HepG2 (cell line): ENCODE measurements around the gene LCE2A. TPM values are rescaled to one million over a fixed set of nuclear protein-coding genes. Genes with fewer than 3 reads are reported as not detected.

Experiments
- ATAC-seq: fragments of 200-7000 bp; cut with Tn5 transposase; 3 replicates; pipeline ENCODE4 v1.9.1; 2020; ENCODE audit warnings: mild to moderate bottlenecking, moderate library complexity
- BruUV-seq: library from RNA; stranded (reverse); fragments of 400-500 nt; replicated peaks from 2 replicates; lab custom pipeline; 2021; lab: Mats Ljungman, UMichigan
- CTCF ChIA-PET: fragments of 300-600 bp; formaldehyde crosslinking; extraction: SDS; loops from one replicate; lab custom pipeline; 2021; ENCODE audit warnings: low total read pairs, inconsistent platforms, low intra/inter-chr PET ratio; lab: Yijun Ruan, JAX
- POLR2A ChIA-PET: fragments of 350-600 bp; sonication (Branson Sonifier 250); formaldehyde crosslinking; loops from one replicate; lab custom pipeline; 2020; ENCODE audit warnings: antibody characterized with exemption, inconsistent platforms; lab: Yijun Ruan, JAX
- DNase-seq: peaks from one replicate; pipeline ENCODE4 v3.0.0-alpha.2; 2015; ENCODE audit warnings: low spot score
- FAIRE-seq: peaks from 3 replicates; lab custom pipeline; 2011; peaks lifted over from hg19 to GRCh38; lab: Jason Lieb, UNC
- H2AFZ ChIP-seq: one replicate; pipeline ENCODE4 v1.6.1; 2011; ENCODE audit warnings: low read length, inconsistent platforms
- H3K27ac ChIP-seq: fragments of 300-600 bp; 3 replicates; pipeline ENCODE4 v1.8.0; 2011; ENCODE audit warnings: mixed run types, mild to moderate bottlenecking, mixed read lengths, low read length, inconsistent platforms; ENCODE audit not compliant: insufficient read depth; ENCODE audit errors: extremely low read length
- H3K27me3 ChIP-seq, 2 experiments: fragments of 200-600 bp in 1 of 2; 2 replicates in 1 of 2; 3 replicates in 1 of 2; pipeline versions ENCODE4 v1.6.0 to v1.8.0; 2011; ENCODE audit warnings: low read length in 2 of 2, mild to moderate bottlenecking in 2 of 2, moderate library complexity in 2 of 2, inconsistent platforms in 1 of 2; ENCODE audit not compliant: insufficient read depth in 2 of 2, control insufficient read depth in 1 of 2
- H3K36me3 ChIP-seq, 2 experiments: fragments of 200-600 bp in 1 of 2; replicated peaks in 1 of 2; 2 replicates in 1 of 2; 3 replicates in 1 of 2; pipeline versions ENCODE4 v1.5.1 to v1.8.0; 2011; ENCODE audit warnings: low read length in 2 of 2, inconsistent platforms in 1 of 2; ENCODE audit not compliant: insufficient read depth in 2 of 2, control insufficient read depth in 1 of 2
- H3K4me1 ChIP-seq: 2 replicates; pipeline ENCODE4 v1.5.1; 2012; ENCODE audit warnings: low read length, inconsistent platforms; ENCODE audit not compliant: insufficient read depth
- H3K4me2 ChIP-seq: 2 replicates; pipeline ENCODE4 v1.6.0; 2011; ENCODE audit warnings: low read depth, low read length, inconsistent platforms
- H3K4me3 ChIP-seq, 3 experiments: fragments of 200-600 bp in 1 of 3; sonication (generic), shearing (Covaris generic) in 1 of 3; replicated peaks in 1 of 3; 2 replicates each; pipeline ENCODE4 v1.5.1; 2011 to 2016; ENCODE audit warnings: low read length in 3 of 3, inconsistent platforms in 2 of 3, low read depth in 2 of 3, mild to moderate bottlenecking in 2 of 3, control low read depth in 1 of 3, mixed read lengths in 1 of 3; ENCODE audit not compliant: insufficient read depth in 1 of 3
- H3K79me2 ChIP-seq: one replicate; pipeline ENCODE4 v1.6.1; 2011; ENCODE audit warnings: low read length, inconsistent platforms; ENCODE audit not compliant: insufficient read depth
- H3K9ac ChIP-seq: 2 replicates; pipeline ENCODE4 v1.6.0; 2011; ENCODE audit warnings: mild to moderate bottlenecking, low read depth, low read length, inconsistent platforms; ENCODE audit not compliant: insufficient read depth
- H3K9me3 ChIP-seq: 2 replicates; pipeline ENCODE4 v1.5.1; 2012; ENCODE audit warnings: mild to moderate bottlenecking, low read length
- H4K20me1 ChIP-seq: 2 replicates; pipeline ENCODE4 v1.6.0; 2011; ENCODE audit warnings: inconsistent platforms, mild to moderate bottlenecking, low read length, moderate library complexity; ENCODE audit not compliant: insufficient read depth
- ARNTL ChIP-seq: sonication (generic); formaldehyde crosslinking; IDR thresholded peaks from 2 replicates; pipeline ENCODE4 v1.4.0; 2020; ENCODE audit warnings: mild to moderate bottlenecking, missing genetic modification reagents
- CHD4 ChIP-seq: fragments of 200-600 bp; sonication (generic); IDR thresholded peaks from 2 replicates; pipeline ENCODE4 v1.7.0; 2017; ENCODE audit warnings: mild to moderate bottlenecking, low read length, borderline replicate concordance
- GMEB2 ChIP-seq: IDR thresholded peaks from 2 replicates; pipeline ENCODE4 v1.6.1; 2016; ENCODE audit warnings: missing biosample characterization, missing genetic modification reagents, low read depth
- JARID2 ChIP-seq: sonication (generic); formaldehyde crosslinking; IDR thresholded peaks from 2 replicates; pipeline ENCODE4 v1.8.1; 2023; ENCODE audit warnings: missing genetic modification reagents, inconsistent platforms; ENCODE audit not compliant: insufficient replicate concordance
- KLF13 ChIP-seq: sonication (generic); formaldehyde crosslinking; IDR thresholded peaks from 2 replicates; pipeline ENCODE4 v1.4.0; 2020; ENCODE audit warnings: mild to moderate bottlenecking, missing genetic modification reagents
- KLF16 ChIP-seq, 2 experiments: sonication (generic) in 1 of 2; formaldehyde crosslinking in 1 of 2; IDR thresholded peaks; 2 replicates each; pipeline versions ENCODE4 v1.6.1 to v1.8.0; 2016 to 2023; ENCODE audit warnings: missing genetic modification reagents in 2 of 2, missing compliant biosample characterization in 1 of 2
- MIXL1 ChIP-seq: IDR thresholded peaks from 2 replicates; pipeline ENCODE4 v1.6.1; 2016
- PAWR ChIP-seq: sonication (generic); formaldehyde crosslinking; IDR thresholded peaks from 2 replicates; pipeline ENCODE4 v1.4.0; 2020; ENCODE audit warnings: missing genetic modification reagents, mild to moderate bottlenecking, borderline replicate concordance
- RBFOX2 ChIP-seq: fragments of 200-400 bp; formaldehyde crosslinking; IDR thresholded peaks from 2 replicates; pipeline ENCODE4 v1.6.1; 2017; ENCODE audit warnings: low read depth, mild to moderate bottlenecking, low read length
- RXRB ChIP-seq: IDR thresholded peaks from 2 replicates; pipeline ENCODE4 v1.6.1; 2016; ENCODE audit warnings: borderline replicate concordance, missing genetic modification reagents, missing compliant biosample characterization
- SRSF4 ChIP-seq: fragments of 200-400 bp; formaldehyde crosslinking; IDR thresholded peaks from one replicate; pipeline ENCODE4 v1.6.1; 2018; ENCODE audit warnings: mild to moderate bottlenecking, low read depth, low read length, moderate library complexity; ENCODE audit not compliant: poor library complexity, severe bottlenecking
- TCF12 ChIP-seq, 2 experiments: fragments of 450-650 bp in 1 of 2; sonication (generic) in 1 of 2; formaldehyde crosslinking in 1 of 2; IDR thresholded peaks; 2 replicates each; pipeline versions ENCODE4 v1.6.1 to v1.8.0; 2017 to 2022; ENCODE audit warnings: antibody characterized with exemption in 1 of 2, mild to moderate bottlenecking in 1 of 2, missing genetic modification reagents in 1 of 2, moderate library complexity in 1 of 2
- ZFAT ChIP-seq: sonication (generic); formaldehyde crosslinking; conservative IDR thresholded peaks from 2 replicates; pipeline ENCODE4 v1.8.1; 2023; ENCODE audit warnings: missing genetic modification reagents, inconsistent platforms
- ZHX1 ChIP-seq: sonication (generic); formaldehyde crosslinking; IDR thresholded peaks from 2 replicates; pipeline ENCODE4 v1.8.1; 2022; ENCODE audit warnings: low read depth, mild to moderate bottlenecking, missing genetic modification reagents
- ZNF232 ChIP-seq: sonication (generic); formaldehyde crosslinking; IDR thresholded peaks from 2 replicates; pipeline ENCODE4 v1.4.0; 2020; ENCODE audit warnings: missing genetic modification reagents, borderline replicate concordance
- ZNF44 ChIP-seq: sonication (generic); formaldehyde crosslinking; IDR thresholded peaks from 2 replicates; pipeline ENCODE4 v1.5.1; 2020; ENCODE audit warnings: mild to moderate bottlenecking, missing genetic modification reagents
- WGBS: methylation state at CpG from one replicate; pipeline ENCODE4 v1.1.6; 2017; ENCODE audit warnings: low lambda C conversion rate; 5-methylcytosine and 5-hydroxymethylcytosine counted together
- in situ Hi-C: cut with HindIII; loops from 2 replicates; pipeline ENCODE4 v1.10.0; 2017; ENCODE audit warnings: low pct_unique_long_range_greater_than_20kb; ENCODE audit not compliant: extremely low pct_ligation_motif_present
- intact Hi-C: fragments of 100-400 bp; cut with micrococcal nuclease; formaldehyde crosslinking; loops from one replicate; pipeline ENCODE4 v1.10.0; 2022; ENCODE audit not compliant: unreplicated experiment
- polyA plus RNA-seq, 8 experiments: library from polyadenylated mRNA; depleted of rRNA in 3 of 8; stranded (reverse) in 7 of 8; unstranded in 1 of 8; fragments of >200 nt; fragmentation: Illumina TruSeq in 4 of 8; extraction: Trizol in 4 of 8; gene quantifications; 2 replicates each; pipeline versions ENCODE4 v1.2.1 to v1.2.3, GENCODE V29; 2011 to 2016; ENCODE audit warnings: low read depth in 4 of 8, missing spikeins in 1 of 8, mixed read lengths in 1 of 8; ENCODE audit not compliant: insufficient read depth in 1 of 8
- total RNA-seq, 5 experiments: library from RNA; depleted of rRNA; stranded (reverse); fragments of >200 nt; fragmentation: Illumina TruSeq; extraction: Trizol; gene quantifications; 2 replicates each; pipeline ENCODE4 v1.2.3, GENCODE V29; 2016; ENCODE audit warnings: low read depth in 1 of 5
- TF ChIP-seq, protein P1 (sequence below): IDR thresholded peaks from 2 replicates; pipeline ENCODE4 v1.6.1; 2016; ENCODE audit warnings: low read depth
- TF ChIP-seq, protein P2 (sequence below): sonication (generic); formaldehyde crosslinking; IDR thresholded peaks from 2 replicates; pipeline ENCODE4 v1.4.0; 2020; ENCODE audit warnings: missing genetic modification reagents

The LCE2A gene
- total and polyA plus RNA-seq, 2 of the 13 experiments (the other 11 are each of a cell fraction or from before 2014, with no cell fraction given), result not detected

DNA sequence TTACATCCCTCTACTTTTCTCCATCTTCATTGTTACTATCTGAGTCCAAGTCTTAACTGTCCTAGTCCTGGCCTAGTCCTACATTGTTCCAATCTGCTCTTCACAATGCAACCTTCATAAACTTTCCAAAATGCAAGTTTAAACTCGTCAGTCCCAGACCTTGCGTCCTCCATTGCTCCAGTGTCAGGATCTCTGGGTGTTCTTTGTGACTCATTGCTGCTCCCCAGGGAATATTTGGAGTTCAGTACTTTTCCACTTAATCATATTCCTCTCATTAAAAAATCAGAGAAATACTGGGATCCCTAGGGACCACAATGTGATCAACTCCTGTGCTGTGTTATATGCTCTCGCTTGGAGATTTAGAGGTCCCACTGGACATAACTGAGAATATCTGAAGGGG lies 41.7 kb downstream of the LCE2A start:
- no TSS peak for BruUV-seq

DNA sequence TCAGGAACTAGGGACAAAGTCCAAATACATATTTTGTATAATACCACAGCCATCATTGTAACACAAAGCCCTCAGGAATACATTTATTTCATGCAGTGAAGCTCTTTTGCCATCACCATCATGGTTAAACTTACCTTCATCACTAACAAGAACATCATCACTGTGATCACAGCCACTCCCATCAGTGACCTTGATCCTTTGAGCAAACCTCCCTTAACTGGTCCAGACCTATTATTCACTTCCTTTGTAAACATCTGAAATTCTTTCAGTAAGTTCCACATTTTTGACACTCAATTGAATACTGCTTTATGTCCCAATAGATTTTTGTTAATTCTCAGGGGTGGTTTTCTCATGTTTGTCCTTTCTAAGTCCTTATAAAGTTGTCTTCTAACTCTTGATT lies 43.5 kb downstream of the LCE2A start:
- H3K4me2 ChIP-seq, result no peak overlapping the region
- no peak for ATAC-seq
- no peak overlapping the region for H3K9ac ChIP-seq
- peaks cover 24% of the 10 kb centered on the region for H3K4me1 ChIP-seq
- POLR2A ChIA-PET, result no interaction called here
- no TSS peak for BruUV-seq
- in situ Hi-C loops (no loop called here), intact Hi-C loops (no loop called here)
- no peaks in the 10 kb centered on the region for H4K20me1 ChIP-seq
- no peak overlapping the region for H3K4me3 ChIP-seq
- no peaks in the 10 kb centered on the region for H3K9me3 ChIP-seq
- TF ChIP-seq GMEB2 (CRISPR knock-in tag), result no peak
- no peak for TF ChIP-seq RXRB (CRISPR knock-in tag)
- TF ChIP-seq JARID2 (CRISPR knock-in tag), result no peak
- TF ChIP-seq, protein P1, sequence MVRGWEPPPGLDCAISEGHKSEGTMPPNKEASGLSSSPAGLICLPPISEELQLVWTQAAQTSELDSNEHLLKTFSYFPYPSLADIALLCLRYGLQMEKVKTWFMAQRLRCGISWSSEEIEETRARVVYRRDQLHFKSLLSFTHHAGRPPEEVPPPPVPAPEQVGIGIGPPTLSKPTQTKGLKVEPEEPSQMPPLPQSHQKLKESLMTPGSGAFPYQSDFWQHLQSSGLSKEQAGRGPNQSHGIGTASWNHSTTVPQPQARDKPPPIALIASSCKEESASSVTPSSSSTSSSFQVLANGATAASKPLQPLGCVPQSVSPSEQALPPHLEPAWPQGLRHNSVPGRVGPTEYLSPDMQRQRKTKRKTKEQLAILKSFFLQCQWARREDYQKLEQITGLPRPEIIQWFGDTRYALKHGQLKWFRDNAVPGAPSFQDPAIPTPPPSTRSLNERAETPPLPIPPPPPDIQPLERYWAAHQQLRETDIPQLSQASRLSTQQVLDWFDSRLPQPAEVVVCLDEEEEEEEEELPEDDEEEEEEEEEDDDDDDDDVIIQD (CRISPR knock-in tag), result no peak
- no peak for TF ChIP-seq ZNF232 (CRISPR knock-in tag)
- TF ChIP-seq ZHX1 (CRISPR knock-in tag), result no peak
- no peak overlapping the region for H3K27ac ChIP-seq
- CTCF ChIA-PET, result no interaction called here
- no peaks in the 10 kb centered on the region for H3K36me3 ChIP-seq
- H2AFZ ChIP-seq, result no peak overlapping the region
- no peak for FAIRE-seq
- H3K27me3 ChIP-seq, result no peaks in the 10 kb centered on the region
- peak; percentile 26 for DNase-seq
- no peaks in the 10 kb centered on the region for H3K79me2 ChIP-seq

More for the DNA sequence above, 41.7 kb downstream of the LCE2A start:
- Histone ChIP-seq H3K79me2 (no peaks in the 10 kb centered on the region), H3K27ac (no peak overlapping the region), H3K9ac (no peak overlapping the region), H3K9me3 (no peaks in the 10 kb centered on the region), H3K4me3 (no peak overlapping the region), H3K36me3 (no peaks in the 10 kb centered on the region), H3K27me3 (no peaks in the 10 kb centered on the region), H3K4me1 (peaks cover 8% of the 10 kb centered on the region; the same call in 1 of the 2 replicates), H3K4me2 (no peak overlapping the region), H2AFZ (no peak overlapping the region), H4K20me1 (no peaks in the 10 kb centered on the region)
- CTCF ChIA-PET, result no interaction called here
- no peak for DNase-seq
- POLR2A ChIA-PET, result no interaction called here
- TF ChIP-seq KLF13 (no peak), TCF12 (IDR thresholded peaks at IDR 0.05) (no peak), TCF12 (CRISPR knock-in tag; IDR thresholded peaks at IDR 0.05) (no peak), CHD4 (no peak), PAWR (no peak), ARNTL (CRISPR knock-in tag) (no peak), SRSF4 (no peak), KLF16 (CRISPR knock-in tag; IDR thresholded peaks at IDR 0.05) (no peak), MIXL1 (CRISPR knock-in tag) (no peak), ZNF44 (CRISPR knock-in tag) (no peak), ZFAT (CRISPR knock-in tag) (no peak), RBFOX2 (no peak)
- TF ChIP-seq, protein P2, sequence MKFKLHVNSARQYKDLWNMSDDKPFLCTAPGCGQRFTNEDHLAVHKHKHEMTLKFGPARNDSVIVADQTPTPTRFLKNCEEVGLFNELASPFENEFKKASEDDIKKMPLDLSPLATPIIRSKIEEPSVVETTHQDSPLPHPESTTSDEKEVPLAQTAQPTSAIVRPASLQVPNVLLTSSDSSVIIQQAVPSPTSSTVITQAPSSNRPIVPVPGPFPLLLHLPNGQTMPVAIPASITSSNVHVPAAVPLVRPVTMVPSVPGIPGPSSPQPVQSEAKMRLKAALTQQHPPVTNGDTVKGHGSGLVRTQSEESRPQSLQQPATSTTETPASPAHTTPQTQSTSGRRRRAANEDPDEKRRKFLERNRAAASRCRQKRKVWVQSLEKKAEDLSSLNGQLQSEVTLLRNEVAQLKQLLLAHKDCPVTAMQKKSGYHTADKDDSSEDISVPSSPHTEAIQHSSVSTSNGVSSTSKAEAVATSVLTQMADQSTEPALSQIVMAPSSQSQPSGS (CRISPR knock-in tag), result no peak
- in situ Hi-C loops (no loop called here), intact Hi-C loops (no loop called here)
- no peak for ATAC-seq
- 27% methylated on average over 3 of the region's 3 CpGs for WGBS
- no peak for FAIRE-seq
